SH-SY5Y (cell line): ENCODE results near the gene VENTX.

Source experiments
- GATA2 ChIP-seq: IDR thresholded peaks from 2 replicates; pipeline ENCODE4 v1.6.1; 2011; ENCODE audit warnings: mild to moderate bottlenecking, low read depth, low read length
- GATA3 ChIP-seq: IDR thresholded peaks from 2 replicates; pipeline ENCODE4 v1.6.1; 2011; ENCODE audit warnings: low read depth, mild to moderate bottlenecking, low read length, moderate library complexity

VENTX gene

GRCh38 chr10:133237588-133238465 lies at the start of gene VENTX:
Gene VENTX (plus strand): TSS chr10:133237855. CDS start chr10:133237915, 60 bp downstream.
- TF ChIP-seq GATA2, result no peak
- no peak for TF ChIP-seq GATA3

GRCh38 chr10:133187906-133188681 lies 49.6 kb upstream of the VENTX start:
- no peak for TF ChIP-seq GATA3
- no peak for TF ChIP-seq GATA2

GRCh38 chr10:133189256-133189655 lies 48.4 kb upstream of the VENTX start:
- TF ChIP-seq GATA3 (no peak), GATA2 (no peak)

GRCh38 chr10:133189726-133190125 lies 47.9 kb upstream of the VENTX start:
- no peak for TF ChIP-seq GATA3
- TF ChIP-seq GATA2, result no peak

GRCh38 chr10:133190225-133190624 lies 47.4 kb upstream of the VENTX start:
- TF ChIP-seq GATA3 (no peak), GATA2 (no peak)

GRCh38 chr10:133191651-133192050 lies 46.0 kb upstream of the VENTX start:
- TF ChIP-seq GATA2 (no peak), GATA3 (no peak)

- TF ChIP-seq GATA2 (no peak), GATA3 (no peak)
These were observed 43.5 kb upstream of the VENTX start for GRCh38 chr10:133194151-133194550.

GRCh38 chr10:133195096-133195495 lies 42.6 kb upstream of the VENTX start:
- no peak for TF ChIP-seq GATA3
- no peak for TF ChIP-seq GATA2

GRCh38 chr10:133195611-133196010 lies 42.0 kb upstream of the VENTX start:
- no peak for TF ChIP-seq GATA3
- no peak for TF ChIP-seq GATA2

- no peak for TF ChIP-seq GATA2
- TF ChIP-seq GATA3, result no peak
These were observed 41.3 kb upstream of the VENTX start for GRCh38 chr10:133196221-133196915.

- TF ChIP-seq GATA3 (no peak), GATA2 (no peak)
These were observed 40.5 kb upstream of the VENTX start for GRCh38 chr10:133196936-133197758.

GRCh38 chr10:133197786-133198185 lies 39.9 kb upstream of the VENTX start:
- no peak for TF ChIP-seq GATA2
- no peak for TF ChIP-seq GATA3

GRCh38 chr10:133198206-133198605 lies 39.4 kb upstream of the VENTX start:
- no peak for TF ChIP-seq GATA3
- no peak for TF ChIP-seq GATA2
